ENCODE measurements around the gene C2CD2L.
A peak's percentile ranks its signal among the peaks of the same experiment; 100 is the strongest.

Gene C2CD2L

GRCh38 chr11:119147604-119148333, 40.6 kb downstream of the C2CD2L start:
- Histone ChIP-seq H3K9ac (ENCODE audit: low read depth, low read length) (no peak overlapping the region), H3K4me1 (ENCODE audit: insufficient read depth, low read length) (peaks cover 13% of the 10 kb centered on the region), H3K9me3 (ENCODE audit: control insufficient read depth, insufficient read depth, low read length) (no peaks in the 10 kb centered on the region), H3K36me3 (ENCODE audit: insufficient read depth, low read length) (no peaks in the 10 kb centered on the region)

- H3K36me3 ChIP-seq (ENCODE audit: insufficient read depth, low read length) = no peaks in the 10 kb centered on the region
- no peaks in the 10 kb centered on the region for H3K9me3 ChIP-seq (ENCODE audit: control insufficient read depth, insufficient read depth, low read length)
- peak overlapping the region; percentile 49 for H3K9ac ChIP-seq (ENCODE audit: low read depth, low read length)
- H3K4me1 ChIP-seq (ENCODE audit: insufficient read depth, low read length) = peaks cover 13% of the 10 kb centered on the region
Measured at GRCh38 chr11:119148720-119149017, 41.5 kb downstream of the C2CD2L start.

- Histone ChIP-seq H3K9me3 (ENCODE audit: control insufficient read depth, insufficient read depth, low read length) (no peaks in the 10 kb centered on the region), H3K9ac (ENCODE audit: low read depth, low read length) (peak within 1 kb of the TSS; percentile 49), H3K36me3 (ENCODE audit: insufficient read depth, low read length) (no peaks in the 10 kb centered on the region), H3K4me1 (ENCODE audit: insufficient read depth, low read length) (peaks cover 13% of the 10 kb centered on the region)
Measured at GRCh38 chr11:119149018-119149785, 42.1 kb downstream of the C2CD2L start, which contains the start of gene ABCG4. Gene ABCG4, plus strand, starts transcription at chr11:119149052. Its CDS starts 914 bp downstream, at chr11:119149966.

- peak overlapping the region; percentile 49 for H3K9ac ChIP-seq (ENCODE audit: low read depth, low read length)
- H3K4me1 ChIP-seq (ENCODE audit: insufficient read depth, low read length) = peaks cover 13% of the 10 kb centered on the region
- H3K36me3 ChIP-seq (ENCODE audit: insufficient read depth, low read length) = no peaks in the 10 kb centered on the region
- H3K9me3 ChIP-seq (ENCODE audit: control insufficient read depth, insufficient read depth, low read length) = no peaks in the 10 kb centered on the region
Measured at GRCh38 chr11:119149786-119150275, 42.7 kb downstream of the C2CD2L start.

- H3K9me3 ChIP-seq (ENCODE audit: control insufficient read depth, insufficient read depth, low read length) = no peaks in the 10 kb centered on the region
- no peaks in the 10 kb centered on the region for H3K36me3 ChIP-seq (ENCODE audit: insufficient read depth, low read length)
- H3K4me1 ChIP-seq (ENCODE audit: insufficient read depth, low read length) = peaks cover 13% of the 10 kb centered on the region
- H3K9ac ChIP-seq (ENCODE audit: low read depth, low read length) = no peak overlapping the region
Measured at GRCh38 chr11:119152043-119152442, 44.9 kb downstream of the C2CD2L start.

GRCh38 chr11:119152604-119153003, 45.5 kb downstream of the C2CD2L start:
- H3K9ac ChIP-seq (ENCODE audit: low read depth, low read length) = no peak overlapping the region
- H3K4me1 ChIP-seq (ENCODE audit: insufficient read depth, low read length) = peaks cover 10% of the 10 kb centered on the region
- no peaks in the 10 kb centered on the region for H3K36me3 ChIP-seq (ENCODE audit: insufficient read depth, low read length)
- H3K9me3 ChIP-seq (ENCODE audit: control insufficient read depth, insufficient read depth, low read length) = no peaks in the 10 kb centered on the region

GRCh38 chr11:119153049-119153818, 46.1 kb downstream of the C2CD2L start:
- Histone ChIP-seq H3K4me1 (ENCODE audit: insufficient read depth, low read length) (peaks cover 5% of the 10 kb centered on the region), H3K36me3 (ENCODE audit: insufficient read depth, low read length) (no peaks in the 10 kb centered on the region), H3K9ac (ENCODE audit: low read depth, low read length) (no peak overlapping the region), H3K9me3 (ENCODE audit: control insufficient read depth, insufficient read depth, low read length) (no peaks in the 10 kb centered on the region)

- Histone ChIP-seq H3K9me3 (ENCODE audit: control insufficient read depth, insufficient read depth, low read length) (no peaks in the 10 kb centered on the region), H3K36me3 (ENCODE audit: insufficient read depth, low read length) (no peaks in the 10 kb centered on the region), H3K4me1 (ENCODE audit: insufficient read depth, low read length) (no peaks in the 10 kb centered on the region), H3K9ac (ENCODE audit: low read depth, low read length) (no peak overlapping the region)
Measured at GRCh38 chr11:119154178-119154577, 47.0 kb downstream of the C2CD2L start.

- Histone ChIP-seq H3K9me3 (ENCODE audit: control insufficient read depth, insufficient read depth, low read length) (no peaks in the 10 kb centered on the region), H3K9ac (ENCODE audit: low read depth, low read length) (no peak overlapping the region), H3K4me1 (ENCODE audit: insufficient read depth, low read length) (0 out of 2 replicates have a peak, but pooled peaks cover 4% of the 10 kb centered on the region), H3K36me3 (ENCODE audit: insufficient read depth, low read length) (no peaks in the 10 kb centered on the region)
Measured at GRCh38 chr11:119155733-119156492, 48.8 kb downstream of the C2CD2L start.

GRCh38 chr11:119156496-119156895, 49.4 kb downstream of the C2CD2L start:
- no peaks in the 10 kb centered on the region for H3K36me3 ChIP-seq (ENCODE audit: insufficient read depth, low read length)
- H3K4me1 ChIP-seq (ENCODE audit: insufficient read depth, low read length) = 0 out of 2 replicates have a peak, but pooled peaks cover 4% of the 10 kb centered on the region
- no peaks in the 10 kb centered on the region for H3K9me3 ChIP-seq (ENCODE audit: control insufficient read depth, insufficient read depth, low read length)
- H3K9ac ChIP-seq (ENCODE audit: low read depth, low read length) = no peak overlapping the region

- no peaks in the 10 kb centered on the region for H3K9me3 ChIP-seq (ENCODE audit: control insufficient read depth, insufficient read depth, low read length)
- 0 out of 2 replicates have a peak, but pooled peaks cover 4% of the 10 kb centered on the region for H3K4me1 ChIP-seq (ENCODE audit: insufficient read depth, low read length)
- H3K9ac ChIP-seq (ENCODE audit: low read depth, low read length) = no peak overlapping the region
- H3K36me3 ChIP-seq (ENCODE audit: insufficient read depth, low read length) = no peaks in the 10 kb centered on the region
Measured at GRCh38 chr11:119157063-119157462, 49.9 kb downstream of the C2CD2L start.

GRCh38 chr11:119158467-119158866, 51.3 kb downstream of the C2CD2L start:
- Histone ChIP-seq H3K36me3 (ENCODE audit: insufficient read depth, low read length) (no peaks in the 10 kb centered on the region), H3K9me3 (ENCODE audit: control insufficient read depth, insufficient read depth, low read length) (no peaks in the 10 kb centered on the region), H3K4me1 (ENCODE audit: insufficient read depth, low read length) (0 out of 2 replicates have a peak, but pooled peaks cover 4% of the 10 kb centered on the region), H3K9ac (ENCODE audit: low read depth, low read length) (no peak overlapping the region)

GRCh38 chr11:119160151-119160550, 53.0 kb downstream of the C2CD2L start:
- no peaks in the 10 kb centered on the region for H3K36me3 ChIP-seq (ENCODE audit: insufficient read depth, low read length)
- H3K9ac ChIP-seq (ENCODE audit: low read depth, low read length) = no peak overlapping the region
- no peaks in the 10 kb centered on the region for H3K9me3 ChIP-seq (ENCODE audit: control insufficient read depth, insufficient read depth, low read length)
- H3K4me1 ChIP-seq (ENCODE audit: insufficient read depth, low read length) = 0 out of 2 replicates have a peak, but pooled peaks cover 4% of the 10 kb centered on the region

GRCh38 chr11:119161871-119162270, 54.7 kb downstream of the C2CD2L start:
- Histone ChIP-seq H3K9me3 (ENCODE audit: control insufficient read depth, insufficient read depth, low read length) (no peaks in the 10 kb centered on the region), H3K9ac (ENCODE audit: low read depth, low read length) (no peak overlapping the region), H3K4me1 (ENCODE audit: insufficient read depth, low read length) (peaks cover 10% of the 10 kb centered on the region; the same call in 1 of the 2 replicates), H3K36me3 (ENCODE audit: insufficient read depth, low read length) (no peaks in the 10 kb centered on the region)

All from ES-I3 (cell line).